Epithelial cell of esophagus (primary cell): ENCODE measurements around the gene ANO1.

Source experiments
- DNase-seq: peaks from one replicate; pipeline ENCODE4 v3.0.0; 2010; ENCODE audit warnings: low read depth
- H3K4me3 ChIP-seq: 2 replicates; pipeline ENCODE4 v1.5.1; 2011; ENCODE audit warnings: mild to moderate bottlenecking, low read length, control low read depth
- CTCF ChIP-seq: IDR thresholded peaks from 2 replicates; pipeline ENCODE4 v1.5.1; 2011; ENCODE audit warnings: low read depth, mild to moderate bottlenecking, low read length, control low read depth, inconsistent platforms; ENCODE audit not compliant: insufficient read depth; ENCODE audit errors: missing control alignments

ANO1 gene

GRCh38 chr11:70142221-70142875 is 64.2 kb downstream of the ANO1 start:
- TF ChIP-seq CTCF = no peak
- peak; percentile 73 for DNase-seq
- no peak overlapping the region for H3K4me3 ChIP-seq

GRCh38 chr11:70144262-70144661 is 66.1 kb downstream of the ANO1 start:
- no peak for DNase-seq
- no peak for TF ChIP-seq CTCF
- H3K4me3 ChIP-seq = no peak overlapping the region

- no peak overlapping the region for H3K4me3 ChIP-seq
- TF ChIP-seq CTCF = no peak
- DNase-seq = no peak
Observed at GRCh38 chr11:70145071-70145470, 67.0 kb downstream of the ANO1 start.

- no peak for DNase-seq
- H3K4me3 ChIP-seq = no peak overlapping the region
- no peak for TF ChIP-seq CTCF
Observed at GRCh38 chr11:70145841-70146240, 67.7 kb downstream of the ANO1 start.

GRCh38 chr11:70146299-70146698 is 68.2 kb downstream of the ANO1 start:
- DNase-seq = no peak
- H3K4me3 ChIP-seq = no peak overlapping the region
- no peak for TF ChIP-seq CTCF

GRCh38 chr11:70146895-70147520 is 68.9 kb downstream of the ANO1 start:
- no peak for TF ChIP-seq CTCF
- H3K4me3 ChIP-seq = no peak overlapping the region
- no peak for DNase-seq

- no peak for DNase-seq
- no peak for TF ChIP-seq CTCF
- no peak overlapping the region for H3K4me3 ChIP-seq
Observed at GRCh38 chr11:70147668-70148067, 69.6 kb downstream of the ANO1 start.
